HepG2 (cell line): ENCODE results near the gene NCF4. TPM values are rescaled to one million over a fixed set of nuclear protein-coding genes. Genes with fewer than 3 reads are reported as not detected.

ENCODE experiments used
- ATAC-seq: fragments of 200-7000 bp; cut with Tn5 transposase; 3 replicates; pipeline ENCODE4 v1.9.1; 2020; ENCODE audit warnings: mild to moderate bottlenecking, moderate library complexity
- BruUV-seq: library from RNA; stranded (reverse); fragments of 400-500 nt; replicated peaks from 2 replicates; lab custom pipeline; 2021; lab: Mats Ljungman, UMichigan
- CTCF ChIA-PET: fragments of 300-600 bp; formaldehyde crosslinking; extraction: SDS; loops from one replicate; lab custom pipeline; 2021; ENCODE audit warnings: low total read pairs, inconsistent platforms, low intra/inter-chr PET ratio; lab: Yijun Ruan, JAX
- POLR2A ChIA-PET: fragments of 350-600 bp; sonication (Branson Sonifier 250); formaldehyde crosslinking; loops from one replicate; lab custom pipeline; 2020; ENCODE audit warnings: antibody characterized with exemption, inconsistent platforms; lab: Yijun Ruan, JAX
- DNase-seq: peaks from one replicate; pipeline ENCODE4 v3.0.0-alpha.2; 2015; ENCODE audit warnings: low spot score
- FAIRE-seq: peaks from 3 replicates; lab custom pipeline; 2011; peaks lifted over from hg19 to GRCh38; lab: Jason Lieb, UNC
- H2AFZ ChIP-seq: one replicate; pipeline ENCODE4 v1.6.1; 2011; ENCODE audit warnings: low read length, inconsistent platforms
- H3K27ac ChIP-seq: fragments of 300-600 bp; 3 replicates; pipeline ENCODE4 v1.8.0; 2011; ENCODE audit warnings: mixed run types, mild to moderate bottlenecking, mixed read lengths, low read length, inconsistent platforms; ENCODE audit not compliant: insufficient read depth; ENCODE audit errors: extremely low read length
- H3K27me3 ChIP-seq, 2 experiments: fragments of 200-600 bp in 1 of 2; 2 replicates in 1 of 2; 3 replicates in 1 of 2; pipeline versions ENCODE4 v1.6.0 to v1.8.0; 2011; ENCODE audit warnings: low read length in 2 of 2, mild to moderate bottlenecking in 2 of 2, moderate library complexity in 2 of 2, inconsistent platforms in 1 of 2; ENCODE audit not compliant: insufficient read depth in 2 of 2, control insufficient read depth in 1 of 2
- H3K36me3 ChIP-seq, 2 experiments: fragments of 200-600 bp in 1 of 2; replicated peaks in 1 of 2; 2 replicates in 1 of 2; 3 replicates in 1 of 2; pipeline versions ENCODE4 v1.5.1 to v1.8.0; 2011; ENCODE audit warnings: low read length in 2 of 2, inconsistent platforms in 1 of 2; ENCODE audit not compliant: insufficient read depth in 2 of 2, control insufficient read depth in 1 of 2
- H3K4me1 ChIP-seq: 2 replicates; pipeline ENCODE4 v1.5.1; 2012; ENCODE audit warnings: low read length, inconsistent platforms; ENCODE audit not compliant: insufficient read depth
- H3K4me2 ChIP-seq: 2 replicates; pipeline ENCODE4 v1.6.0; 2011; ENCODE audit warnings: low read depth, low read length, inconsistent platforms
- H3K4me3 ChIP-seq, 3 experiments: fragments of 200-600 bp in 1 of 3; sonication (generic), shearing (Covaris generic) in 1 of 3; replicated peaks in 1 of 3; 2 replicates each; pipeline ENCODE4 v1.5.1; 2011 to 2016; ENCODE audit warnings: low read length in 3 of 3, inconsistent platforms in 2 of 3, low read depth in 2 of 3, mild to moderate bottlenecking in 2 of 3, control low read depth in 1 of 3, mixed read lengths in 1 of 3; ENCODE audit not compliant: insufficient read depth in 1 of 3
- H3K79me2 ChIP-seq: one replicate; pipeline ENCODE4 v1.6.1; 2011; ENCODE audit warnings: low read length, inconsistent platforms; ENCODE audit not compliant: insufficient read depth
- H3K9ac ChIP-seq: 2 replicates; pipeline ENCODE4 v1.6.0; 2011; ENCODE audit warnings: mild to moderate bottlenecking, low read depth, low read length, inconsistent platforms; ENCODE audit not compliant: insufficient read depth
- H3K9me3 ChIP-seq: 2 replicates; pipeline ENCODE4 v1.5.1; 2012; ENCODE audit warnings: mild to moderate bottlenecking, low read length
- H4K20me1 ChIP-seq: 2 replicates; pipeline ENCODE4 v1.6.0; 2011; ENCODE audit warnings: inconsistent platforms, mild to moderate bottlenecking, low read length, moderate library complexity; ENCODE audit not compliant: insufficient read depth
- ATM ChIP-seq: fragments of 450-650 bp; IDR thresholded peaks from 2 replicates; pipeline ENCODE4 v1.7.1; 2017; ENCODE audit warnings: mild to moderate bottlenecking, borderline replicate concordance
- FIP1L1 ChIP-seq: fragments of 200-400 bp; formaldehyde crosslinking; IDR thresholded peaks from 2 replicates; pipeline ENCODE4 v1.6.1; 2018; ENCODE audit warnings: low read depth, mild to moderate bottlenecking, low read length, moderate library complexity, borderline replicate concordance; ENCODE audit not compliant: insufficient read depth
- HDAC6 ChIP-seq: fragments of 200-600 bp; sonication (generic); IDR thresholded peaks from 2 replicates; pipeline ENCODE4 v1.7.0; 2017; ENCODE audit warnings: mild to moderate bottlenecking, antibody characterized with exemption, low read length, low read depth
- HOMEZ ChIP-seq: IDR thresholded peaks from 2 replicates; pipeline ENCODE4 v1.6.1; 2016; ENCODE audit warnings: low read depth
- ISL2 ChIP-seq: sonication (generic); formaldehyde crosslinking; IDR thresholded peaks from 2 replicates; pipeline ENCODE4 v1.5.0; 2020; ENCODE audit warnings: missing genetic modification reagents
- KLF16 ChIP-seq, 2 experiments: sonication (generic) in 1 of 2; formaldehyde crosslinking in 1 of 2; IDR thresholded peaks; 2 replicates each; pipeline versions ENCODE4 v1.6.1 to v1.8.0; 2016 to 2023; ENCODE audit warnings: missing genetic modification reagents in 2 of 2, missing compliant biosample characterization in 1 of 2
- NPAS2 ChIP-seq: sonication (generic); formaldehyde crosslinking; IDR thresholded peaks from 2 replicates; pipeline ENCODE4 v1.8.0; 2022; ENCODE audit warnings: mild to moderate bottlenecking, missing genetic modification reagents, borderline replicate concordance
- POGZ ChIP-seq: sonication (generic); formaldehyde crosslinking; IDR thresholded peaks from 2 replicates; pipeline ENCODE4 v1.4.0; 2020; ENCODE audit warnings: mild to moderate bottlenecking, missing genetic modification reagents
- RBAK ChIP-seq: sonication (generic); formaldehyde crosslinking; IDR thresholded peaks from 2 replicates; pipeline ENCODE4 v1.5.1; 2020; ENCODE audit warnings: mild to moderate bottlenecking, missing genetic modification reagents
- RORA ChIP-seq: sonication (generic); formaldehyde crosslinking; IDR thresholded peaks from 2 replicates; pipeline ENCODE4 v1.5.0; 2020; ENCODE audit warnings: mild to moderate bottlenecking, missing genetic modification reagents, moderate library complexity
- TGIF2 ChIP-seq: IDR thresholded peaks from 2 replicates; pipeline ENCODE4 v1.6.1; 2016; ENCODE audit warnings: control low read depth, missing compliant biosample characterization
- ZMAT3 ChIP-seq: sonication (generic); formaldehyde crosslinking; conservative IDR thresholded peaks from 2 replicates; pipeline ENCODE4 v1.7.0; 2021; ENCODE audit warnings: missing genetic modification reagents
- ZMYM2 ChIP-seq: sonication (generic); formaldehyde crosslinking; IDR thresholded peaks from 2 replicates; pipeline ENCODE4 v1.8.0; 2022; ENCODE audit warnings: mild to moderate bottlenecking, missing genetic modification reagents
- ZNF343 ChIP-seq: sonication (generic); formaldehyde crosslinking; IDR thresholded peaks from 2 replicates; pipeline ENCODE4 v1.4.0; 2020; ENCODE audit warnings: mild to moderate bottlenecking, missing genetic modification reagents
- ZNF674 ChIP-seq: sonication (generic); formaldehyde crosslinking; IDR thresholded peaks from 2 replicates; pipeline ENCODE4 v1.5.0; 2020; ENCODE audit warnings: low read depth, mild to moderate bottlenecking, missing genetic modification reagents
- ZNF841 ChIP-seq: sonication (generic); formaldehyde crosslinking; IDR thresholded peaks from 2 replicates; pipeline ENCODE4 v1.8.1; 2023; ENCODE audit warnings: missing genetic modification reagents, borderline replicate concordance
- WGBS: methylation state at CpG from one replicate; pipeline ENCODE4 v1.1.6; 2017; ENCODE audit warnings: low lambda C conversion rate; 5-methylcytosine and 5-hydroxymethylcytosine counted together
- in situ Hi-C: cut with HindIII; loops from 2 replicates; pipeline ENCODE4 v1.10.0; 2017; ENCODE audit warnings: low pct_unique_long_range_greater_than_20kb; ENCODE audit not compliant: extremely low pct_ligation_motif_present
- intact Hi-C: fragments of 100-400 bp; cut with micrococcal nuclease; formaldehyde crosslinking; loops from one replicate; pipeline ENCODE4 v1.10.0; 2022; ENCODE audit not compliant: unreplicated experiment
- polyA plus RNA-seq, 8 experiments: library from polyadenylated mRNA; depleted of rRNA in 3 of 8; stranded (reverse) in 7 of 8; unstranded in 1 of 8; fragments of >200 nt; fragmentation: Illumina TruSeq in 4 of 8; extraction: Trizol in 4 of 8; gene quantifications; 2 replicates each; pipeline versions ENCODE4 v1.2.1 to v1.2.3, GENCODE V29; 2011 to 2016; ENCODE audit warnings: low read depth in 4 of 8, missing spikeins in 1 of 8, mixed read lengths in 1 of 8; ENCODE audit not compliant: insufficient read depth in 1 of 8
- total RNA-seq, 5 experiments: library from RNA; depleted of rRNA; stranded (reverse); fragments of >200 nt; fragmentation: Illumina TruSeq; extraction: Trizol; gene quantifications; 2 replicates each; pipeline ENCODE4 v1.2.3, GENCODE V29; 2016; ENCODE audit warnings: low read depth in 1 of 5

The NCF4 gene
- total and polyA plus RNA-seq, 2 of the 13 experiments (the other 11 are each of a cell fraction or from before 2014, with no cell fraction given) = not detected

- FAIRE-seq = no peak
- 33% methylated on average over 5 of the region's 5 CpGs for WGBS
- CTCF ChIA-PET = interaction anchor here (1.4 kb wide), 1 partner anchor 10 kb away, joined by 3 read pairs; no protein-coding TSS in a partner anchor
- no TSS peak for BruUV-seq
- H3K36me3 ChIP-seq = no peaks in the 10 kb centered on the region
- H3K4me2 ChIP-seq = no peak overlapping the region
- H2AFZ ChIP-seq = no peak overlapping the region
- no peak for ATAC-seq
- no peak for DNase-seq
- POLR2A ChIA-PET = no interaction called here
- H3K79me2 ChIP-seq = no peaks in the 10 kb centered on the region
- in situ Hi-C loops (no loop called here), intact Hi-C loops (no loop called here)
- no peaks in the 10 kb centered on the region for H4K20me1 ChIP-seq
- TF ChIP-seq RBAK (CRISPR knock-in tag) (no peak), ISL2 (CRISPR knock-in tag) (no peak), TGIF2 (CRISPR knock-in tag) (no peak), ZNF674 (CRISPR knock-in tag) (no peak), RORA (CRISPR knock-in tag) (no peak), ZMAT3 (no peak), ATM (no peak), FIP1L1 (no peak)
- H3K27me3 ChIP-seq = peaks cover 0 to 36% of the 10 kb centered on the region in 2 experiments; a peak in 4 of 5 replicates
- H3K9me3 ChIP-seq = no peaks in the 10 kb centered on the region
- H3K4me3 ChIP-seq = no peak overlapping the region
- no peak overlapping the region for H3K9ac ChIP-seq
- no peak overlapping the region for H3K27ac ChIP-seq
- H3K4me1 ChIP-seq = no peaks in the 10 kb centered on the region
Measured at GRCh38 chr22:36846271-36846670, 14.5 kb upstream of the NCF4 start.

- ChIA-PET CTCF (interaction anchor here (1.4 kb wide), 1 partner anchor 9 kb away, joined by 3 read pairs; no protein-coding TSS in a partner anchor), POLR2A (no interaction called here)
- Histone ChIP-seq H3K27me3 (peaks cover 1 to 41% of the 10 kb centered on the region in 2 experiments; a peak in 4 of 5 replicates), H3K4me3 (no peak overlapping the region), H3K4me2 (no peak overlapping the region), H3K27ac (no peak overlapping the region), H3K36me3 (no peaks in the 10 kb centered on the region), H4K20me1 (no peaks in the 10 kb centered on the region), H3K79me2 (no peaks in the 10 kb centered on the region), H3K9me3 (no peaks in the 10 kb centered on the region), H2AFZ (no peak overlapping the region), H3K4me1 (no peaks in the 10 kb centered on the region), H3K9ac (no peak overlapping the region)
- no peak for ATAC-seq
- no peak for DNase-seq
- WGBS = 0% methylated on average over 6 of the region's 6 CpGs
- TF ChIP-seq POGZ (CRISPR knock-in tag) (no peak), HDAC6 (no peak), ZMYM2 (CRISPR knock-in tag) (no peak), NPAS2 (no peak), HOMEZ (CRISPR knock-in tag) (no peak), ZNF841 (CRISPR knock-in tag) (no peak), KLF16 (CRISPR knock-in tag; IDR thresholded peaks at IDR 0.05) (no peak), ZNF343 (CRISPR knock-in tag) (no peak)
- intact Hi-C loops (no loop called here), in situ Hi-C loops (no loop called here)
- no peak for FAIRE-seq
- BruUV-seq = no TSS peak
Measured at GRCh38 chr22:36846949-36847348, 13.9 kb upstream of the NCF4 start.
